H1 (cell line): ENCODE measurements around the gene TUBAL3. TPM values are rescaled to one million over a fixed set of nuclear protein-coding genes. Genes with fewer than 3 reads are reported as not detected.
A peak's percentile ranks its signal among the peaks of the same experiment; 100 is the strongest.

ENCODE experiments used
- CTCF ChIA-PET: fragments of 300-600 bp; sonication (Branson Sonifier 250); formaldehyde crosslinking; loops from one replicate; lab custom pipeline; 2021; ENCODE audit not compliant: partially characterized antibody; lab: Charles Lee
- POLR2A ChIA-PET: fragments of 300-600 bp; sonication (Branson Sonifier 250); formaldehyde crosslinking; loops from one replicate; lab custom pipeline; 2021; ENCODE audit warnings: inconsistent platforms; ENCODE audit not compliant: partially characterized antibody; lab: Charles Lee
- DNase-seq, 2 experiments: peaks; one replicate each; pipeline versions ENCODE4 v3.0.0 to v3.0.0-alpha.2; 2010 to 2022; ENCODE audit warnings: low spot score in 2 of 2, low read depth in 1 of 2, mixed read lengths in 1 of 2
- FAIRE-seq: peaks from 2 replicates; lab custom pipeline; 2011; peaks lifted over from hg19 to GRCh38; lab: Jason Lieb, UNC
- H2AFZ ChIP-seq: 2 replicates; pipeline ENCODE4 v1.8.1; 2012; ENCODE audit warnings: low read length, inconsistent platforms
- H2AK5ac ChIP-seq: 2 replicates; pipeline ENCODE4 v1.6.1; 2013; ENCODE audit warnings: low read depth, low read length
- H2BK120ac ChIP-seq: replicated peaks from 2 replicates; pipeline ENCODE3; 2013; ENCODE audit warnings: low read depth, low read length, inconsistent platforms
- H2BK12ac ChIP-seq: 2 replicates; pipeline ENCODE4 v1.6.1; 2013; ENCODE audit warnings: low read depth, low read length
- H2BK15ac ChIP-seq: 2 replicates; pipeline ENCODE4 v1.6.1; 2013; ENCODE audit warnings: low read length
- H2BK20ac ChIP-seq: 2 replicates; pipeline ENCODE4 v1.6.1; 2013; ENCODE audit warnings: low read length
- H2BK5ac ChIP-seq: 2 replicates; pipeline ENCODE4 v1.6.1; 2013; ENCODE audit warnings: low read depth, low read length
- H3K14ac ChIP-seq: 2 replicates; pipeline ENCODE4 v1.6.1; 2013; ENCODE audit warnings: inconsistent platforms; ENCODE audit not compliant: insufficient read length
- H3K18ac ChIP-seq: 2 replicates; pipeline ENCODE4 v1.6.1; 2013; ENCODE audit warnings: low read length; ENCODE audit errors: extremely low read depth
- H3K23ac ChIP-seq: 2 replicates; pipeline ENCODE4 v1.6.1; 2013; ENCODE audit warnings: inconsistent platforms; ENCODE audit not compliant: insufficient read length
- H3K23me2 ChIP-seq: 2 replicates; pipeline ENCODE4 v1.6.1; 2013; ENCODE audit warnings: low read depth, low read length
- H3K27ac ChIP-seq: 2 replicates; pipeline ENCODE4 v1.6.1; 2011; ENCODE audit warnings: low read depth, low read length, inconsistent platforms
- H3K27me3 ChIP-seq, 4 experiments: replicated peaks in 1 of 4; 1 replicate in 1 of 4; 2 replicates in 3 of 4; pipeline versions ENCODE4 v1.6.1 to v1.8.1; 2011 to 2013; ENCODE audit warnings: low read length in 3 of 4, mild to moderate bottlenecking in 3 of 4, inconsistent platforms in 2 of 4, mixed read lengths in 2 of 4, moderate library complexity in 1 of 4; ENCODE audit not compliant: control insufficient read depth in 3 of 4, insufficient read depth in 3 of 4; ENCODE audit errors: extremely low read depth in 1 of 4
- H3K36me3 ChIP-seq, 4 experiments: 2 replicates each; pipeline versions ENCODE4 v1.6.1 to v1.8.1; 2011 to 2013; ENCODE audit warnings: mild to moderate bottlenecking in 4 of 4, low read length in 3 of 4, moderate library complexity in 2 of 4, control low read depth in 1 of 4, inconsistent platforms in 1 of 4; ENCODE audit not compliant: insufficient read depth in 4 of 4, control insufficient read depth in 2 of 4
- H3K4ac ChIP-seq: replicated peaks from 2 replicates; pipeline ENCODE3; 2013; ENCODE audit warnings: low read length, low read depth, mixed read lengths, inconsistent platforms; ENCODE audit not compliant: insufficient read length
- H3K4me1 ChIP-seq, 4 experiments: replicated peaks in 1 of 4; 1 replicate in 1 of 4; 2 replicates in 3 of 4; pipeline versions ENCODE4 v1.6.1 to v1.8.1; 2011 to 2013; ENCODE audit warnings: low read length in 3 of 4, inconsistent platforms in 2 of 4, mixed read lengths in 1 of 4; ENCODE audit not compliant: insufficient read depth in 4 of 4, control insufficient read depth in 3 of 4
- H3K4me2 ChIP-seq, 2 experiments: 2 replicates each; pipeline versions ENCODE4 v1.6.1 to v1.8.1; 2011 to 2013; ENCODE audit warnings: low read depth in 2 of 2, low read length in 2 of 2, control low read depth in 1 of 2, inconsistent platforms in 1 of 2, mild to moderate bottlenecking in 1 of 2; ENCODE audit not compliant: insufficient read depth in 1 of 2
- H3K4me3 ChIP-seq, 4 experiments: fragments of 200-600, 300-600 bp in 1 of 4; sonication (generic), shearing (Covaris generic), sonication (Bioruptor Twin) in 1 of 4; 2 replicates each; pipeline versions ENCODE4 v1.5.1 to v1.8.1; 2011 to 2016; ENCODE audit warnings: low read length in 4 of 4, low read depth in 3 of 4, control low read depth in 2 of 4, inconsistent platforms in 2 of 4, mild to moderate bottlenecking in 2 of 4, mixed read lengths in 1 of 4, moderate library complexity in 1 of 4; ENCODE audit not compliant: insufficient read depth in 2 of 4; ENCODE audit errors: extremely low read depth in 1 of 4
- H3K56ac ChIP-seq: replicated peaks from 2 replicates; pipeline ENCODE3; 2013; ENCODE audit warnings: low read depth, mild to moderate bottlenecking, mixed read lengths, low read length, inconsistent platforms; ENCODE audit not compliant: insufficient read length
- H3K79me1 ChIP-seq: 2 replicates; pipeline ENCODE4 v1.6.1; 2013; ENCODE audit warnings: low read depth, low read length, control low read depth
- H3K79me2 ChIP-seq, 2 experiments: 2 replicates each; pipeline versions ENCODE4 v1.6.1 to v1.8.1; 2012 to 2013; ENCODE audit warnings: low read length in 2 of 2, mild to moderate bottlenecking in 2 of 2, inconsistent platforms in 1 of 2; ENCODE audit not compliant: insufficient read depth in 2 of 2, control insufficient read depth in 1 of 2
- H3K9ac ChIP-seq, 4 experiments: replicated peaks in 1 of 4; 1 replicate in 1 of 4; 2 replicates in 3 of 4; pipeline versions ENCODE4 v1.6.1 to v1.8.1; 2011 to 2013; ENCODE audit warnings: low read depth in 3 of 4, low read length in 3 of 4, control low read depth in 2 of 4, mild to moderate bottlenecking in 2 of 4, moderate library complexity in 2 of 4, inconsistent platforms in 1 of 4; ENCODE audit errors: extremely low read depth in 1 of 4
- H3K9me3 ChIP-seq, 2 experiments: 2 replicates each; pipeline versions ENCODE4 v1.6.1 to v1.8.1; 2012 to 2013; ENCODE audit warnings: mild to moderate bottlenecking in 2 of 2, moderate library complexity in 2 of 2, control low read depth in 1 of 2, inconsistent platforms in 1 of 2, low read depth in 1 of 2, low read length in 1 of 2, mixed read lengths in 1 of 2; ENCODE audit not compliant: insufficient read depth in 2 of 2
- H4K20me1 ChIP-seq, 2 experiments: replicated peaks in 1 of 2; 2 replicates each; pipeline versions ENCODE3 to v1.8.1; 2011 to 2013; ENCODE audit warnings: inconsistent platforms in 2 of 2, low read length in 2 of 2, mild to moderate bottlenecking in 1 of 2; ENCODE audit not compliant: insufficient read depth in 2 of 2, control insufficient read depth in 1 of 2
- H4K5ac ChIP-seq: 2 replicates; pipeline ENCODE4 v1.6.1; 2013; ENCODE audit warnings: low read length, low read depth, mixed read lengths, inconsistent platforms; ENCODE audit not compliant: insufficient read length
- H4K8ac ChIP-seq: 2 replicates; pipeline ENCODE4 v1.8.0; 2013; ENCODE audit warnings: mild to moderate bottlenecking, moderate library complexity, low read length, inconsistent platforms; ENCODE audit not compliant: insufficient read depth; ENCODE audit errors: extremely low read depth
- H4K91ac ChIP-seq: replicated peaks from 2 replicates; pipeline ENCODE3; 2013; ENCODE audit warnings: low read length, mixed read lengths, inconsistent platforms; ENCODE audit not compliant: insufficient read length
- BCL11A ChIP-seq, 2 experiments: IDR thresholded peaks; one replicate each; pipeline ENCODE4 v1.6.1; 2011; ENCODE audit warnings: low read depth in 2 of 2, low read length in 2 of 2, mild to moderate bottlenecking in 2 of 2
- BRCA1 ChIP-seq: IDR thresholded peaks from 2 replicates; pipeline ENCODE4 v1.6.1; 2012; ENCODE audit warnings: low read depth, low read length, improper control_type of control experiment
- CTCF ChIP-seq, 3 experiments: IDR thresholded peaks; 1 replicate in 2 of 3; 2 replicates in 1 of 3; pipeline versions ENCODE4 v1.5.1 to v1.6.1; 2011; ENCODE audit warnings: low read length in 3 of 3, mild to moderate bottlenecking in 3 of 3, inconsistent platforms in 2 of 3, low read depth in 1 of 3, moderate library complexity in 1 of 3; ENCODE audit not compliant: insufficient read depth in 1 of 3; ENCODE audit errors: control extremely low read depth in 1 of 3
- GABPA ChIP-seq: IDR thresholded peaks from 2 replicates; pipeline ENCODE4 v1.6.1; 2011; ENCODE audit warnings: mild to moderate bottlenecking, low read length, moderate library complexity, borderline replicate concordance; ENCODE audit not compliant: insufficient read depth
- KDM1A ChIP-seq: fragments of 200-600, 300-600 bp; sonication (generic); IDR thresholded peaks from 2 replicates; pipeline ENCODE4 v1.7.1; 2016; ENCODE audit warnings: mild to moderate bottlenecking, low read length, borderline replicate concordance
- NANOG ChIP-seq: IDR thresholded peaks from 2 replicates; pipeline ENCODE4 v1.6.1; 2011; ENCODE audit warnings: low read length, low read depth, mild to moderate bottlenecking, inconsistent platforms; ENCODE audit not compliant: insufficient read depth, poor library complexity, severe bottlenecking
- SIRT6 ChIP-seq: IDR thresholded peaks from one replicate; pipeline ENCODE4 v1.7.1; 2012; ENCODE audit warnings: low read length, inconsistent platforms
- SUZ12 ChIP-seq: fragments of 200-600 bp; sonication (generic); IDR thresholded peaks from 2 replicates; pipeline ENCODE4 v1.6.1; 2012; ENCODE audit warnings: mild to moderate bottlenecking, inconsistent platforms, low read length, moderate library complexity, mixed read lengths
- TBP ChIP-seq: IDR thresholded peaks from 2 replicates; pipeline ENCODE4 v1.6.1; 2011; ENCODE audit warnings: low read depth, low read length, improper control_type of control experiment
- TCF12 ChIP-seq: IDR thresholded peaks from 2 replicates; pipeline ENCODE4 v1.6.1; 2011; ENCODE audit warnings: low read depth, mild to moderate bottlenecking, low read length
- WGBS, 2 experiments: shearing (Covaris generic) in 1 of 2; methylation state at CpG; one replicate each; pipeline versions ENCODE4 v1.1.6 to v1.1.7; 2013 to 2015; ENCODE audit warnings: low lambda C conversion rate in 2 of 2, mixed read lengths in 2 of 2, inconsistent platforms in 1 of 2, low coverage in 1 of 2, missing lambda C conversion rate in 1 of 2; ENCODE audit not compliant: insufficient replicate concordance in 2 of 2, insufficient coverage in 1 of 2, insufficient read length in 1 of 2; ENCODE audit errors: extremely low coverage in 1 of 2, missing lambda C conversion rate in 1 of 2; 5-methylcytosine and 5-hydroxymethylcytosine counted together
- polyA plus RNA-seq, 7 experiments: library from polyadenylated mRNA; depleted of rRNA in 3 of 7; stranded (reverse) in 5 of 7; unstranded in 2 of 7; fragments of >200 nt in 5 of 7; fragments of 200-250 nt in 2 of 7; gene quantifications; 1 replicate in 5 of 7; 2 replicates in 1 of 7; 4 replicates in 1 of 7; pipeline versions ENCODE4 v1.2.1 to v1.2.3, GENCODE V29; 2011 to 2013; ENCODE audit warnings: missing spikeins in 2 of 7, mixed read lengths in 2 of 7
- total RNA-seq: library from RNA; stranded (reverse); fragmentation: NEBNext Ultra II Directional; extraction: Animal tissue kit (Norgen Biotek cat#: 25700); gene quantifications from 2 replicates; pipeline ENCODE4 v1.2.1, GENCODE V29; 2021

TUBAL3 gene
- total and polyA plus RNA-seq, 2 of the 8 experiments (the other 6 are each of a cell fraction or from before 2014, with no cell fraction given): 0.17 TPM; not detected in 1

GRCh38 chr10:5448333-5449001 lies 43.8 kb upstream of the TUBAL3 start:
- H2AK5ac ChIP-seq: no peak overlapping the region
- H2BK15ac ChIP-seq: no peak overlapping the region
- no peaks in the 10 kb centered on the region for H4K20me1 ChIP-seq
- no peak overlapping the region for H2BK5ac ChIP-seq
- DNase-seq (no peak), FAIRE-seq (no peak)
- H3K79me1 ChIP-seq: no peaks in the 10 kb centered on the region
- H3K18ac ChIP-seq: no peak overlapping the region
- H3K27ac ChIP-seq: no peak overlapping the region
- no peak overlapping the region for H3K14ac ChIP-seq
- no peak overlapping the region for H3K23ac ChIP-seq
- 79% methylated on average over 4 of the region's 4 CpGs; no CpG with 5 or more reads in 1 of the 2 experiments for WGBS, 2 experiments
- no peak overlapping the region for H3K56ac ChIP-seq
- H2AFZ ChIP-seq: no peak overlapping the region
- no peak overlapping the region for H4K91ac ChIP-seq
- peaks cover 2 to 3% (median 2%) of the 10 kb centered on the region in 4 experiments; a peak in 4 of 7 replicates for H3K4me1 ChIP-seq
- H3K23me2 ChIP-seq: peaks cover 2% of the 10 kb centered on the region; the same call in 1 of the 2 replicates
- H3K4ac ChIP-seq: no peak overlapping the region
- ChIA-PET CTCF (interaction anchor here (1.3 to 11.1 kb wide), 3 partner anchors 13 to 178 kb away, joined by 3 to 200 read pairs (median 3); no protein-coding TSS in a partner anchor), POLR2A (interaction anchor here (0.8 to 3.2 kb wide), 7 partner anchors 9 to 46 kb away, joined by 3 to 44 read pairs (median 7); partner anchors contain the start of gene NET1)
- H3K4me3 ChIP-seq: peak overlapping the region in 1 of 4 experiments; percentile 62; a peak in 2 of 8 replicates
- H3K79me2 ChIP-seq: peaks cover 0 to 52% of the 10 kb centered on the region in 2 experiments; a peak in 3 of 4 replicates
- no peak overlapping the region for H2BK12ac ChIP-seq
- H3K4me2 ChIP-seq: peak overlapping the region; percentile 16 to 74; a peak in 3 of 4 replicates
- no peak overlapping the region for H2BK120ac ChIP-seq
- no peak overlapping the region for H2BK20ac ChIP-seq
- no peak overlapping the region for H3K9ac ChIP-seq
- H4K5ac ChIP-seq: no peak overlapping the region
- no peaks in the 10 kb centered on the region for H3K27me3 ChIP-seq
- no peaks in the 10 kb centered on the region for H3K9me3 ChIP-seq
- no peak overlapping the region for H4K8ac ChIP-seq
- peaks cover 4 to 18% (median 14%) of the 10 kb centered on the region in 4 experiments; a peak in 7 of 8 replicates for H3K36me3 ChIP-seq
- no peak for TF ChIP-seq TCF12
- no peak for TF ChIP-seq BCL11A (IDR thresholded peaks at IDR 0.05; ENCODE audit: low read depth in 2 of 2, low read length in 2 of 2)
- no peak for TF ChIP-seq NANOG
- no peak for TF ChIP-seq GABPA
- no peak for TF ChIP-seq BRCA1
- no peak for TF ChIP-seq KDM1A
- no peak for TF ChIP-seq SIRT6
- no peak for TF ChIP-seq TBP
- TF ChIP-seq SUZ12: no peak
- no peak for TF ChIP-seq CTCF (IDR thresholded peaks at IDR 0.05; ENCODE audit: control extremely low read depth in 1 of 3, insufficient read depth in 1 of 3, low read depth in 1 of 3, low read length in 3 of 3)
